OCI-M2 (cell line): Measurements from ENCODE around the gene RIMBP2.
"Not testable (repeated sequence)": the region's sequence is repeated elsewhere in the genome, so short reads cannot be mapped to it uniquely, and the experiment has no call there.

ENCODE experiments used
- DNase-seq: peaks from one replicate; lab custom pipeline; 2025; ENCODE audit not compliant: unreplicated experiment; lab: John Stamatoyannopoulos, UW

Gene RIMBP2

GRCh38 chr12:130715998-130716968, at the start of gene RIMBP2:
Gene RIMBP2 (minus strand): TSS chr12:130716299. CDS start chr12:130479013, 237,286 bp downstream.
- no peak for DNase-seq

GRCh38 chr12:130765186-130765659, 49.1 kb upstream of the RIMBP2 start:
- DNase-seq = no peak

GRCh38 chr12:130764475-130765185, 48.5 kb upstream of the RIMBP2 start:
- no peak for DNase-seq

GRCh38 chr12:130764073-130764472, 48.0 kb upstream of the RIMBP2 start:
- no peak for DNase-seq

- DNase-seq = no peak
These were observed 46.2 kb upstream of the RIMBP2 start for GRCh38 chr12:130762319-130762675.

GRCh38 chr12:130761537-130762318, 45.6 kb upstream of the RIMBP2 start:
- DNase-seq = no peak

- DNase-seq = no peak
These were observed 38.3 kb upstream of the RIMBP2 start for GRCh38 chr12:130754234-130754901.

- DNase-seq = no peak
These were observed 36.7 kb upstream of the RIMBP2 start for GRCh38 chr12:130752692-130753230.

- not testable (repeated sequence) for DNase-seq
These were observed 35.9 kb upstream of the RIMBP2 start for GRCh38 chr12:130752037-130752436.

GRCh38 chr12:130748786-130749185, 32.7 kb upstream of the RIMBP2 start:
- DNase-seq = no peak

- DNase-seq = peak; percentile 54
These were observed 32.0 kb upstream of the RIMBP2 start for GRCh38 chr12:130747867-130748740.

- no peak for DNase-seq
These were observed 30.4 kb upstream of the RIMBP2 start for GRCh38 chr12:130746546-130746945.

- DNase-seq = no peak
These were observed 29.8 kb upstream of the RIMBP2 start for GRCh38 chr12:130745921-130746320.

GRCh38 chr12:130744274-130744673, 28.2 kb upstream of the RIMBP2 start:
- no peak for DNase-seq

- DNase-seq = no peak
These were observed 27.5 kb upstream of the RIMBP2 start for GRCh38 chr12:130743606-130744005.

- no peak for DNase-seq
These were observed 27.1 kb upstream of the RIMBP2 start for GRCh38 chr12:130743176-130743575.

- no peak for DNase-seq
These were observed 26.6 kb upstream of the RIMBP2 start for GRCh38 chr12:130742716-130743115.

- DNase-seq = no peak
These were observed 26.0 kb upstream of the RIMBP2 start for GRCh38 chr12:130742112-130742511.

GRCh38 chr12:130739571-130739970, 23.5 kb upstream of the RIMBP2 start:
- DNase-seq = no peak
